ENCODE data around the gene NCKAP1. TPM values are rescaled to one million over a fixed set of nuclear protein-coding genes. Genes with fewer than 3 reads are reported as not detected.

NCKAP1 gene
- total and polyA plus RNA-seq, 2 of the 4 experiments (the other 2 are of a cell fraction): 91.1 to 160 TPM

GRCh38 chr2:182915369-182916326, 122.6 kb downstream of the NCKAP1 start:
- intact Hi-C loops (cut with micrococcal nuclease): no loop called here
- peak; percentile 96 for ATAC-seq (ENCODE audit: low read depth)

More at GRCh38 chr2:182915369-182916326, 122.6 kb downstream of the NCKAP1 start:
- Histone ChIP-seq H3K4me3 (ENCODE audit: insufficient read depth, low read depth, low read length) (no peak overlapping the region), H3K27ac (ENCODE audit: insufficient read depth, low read length) (peak overlapping the region; percentile 59), H3K36me3 (ENCODE audit: control insufficient read depth, insufficient read depth, low read length) (peaks cover 9% of the 10 kb centered on the region), H4K5ac (ENCODE audit: low read depth, low read length) (peak overlapping the region; percentile 41; the same call in 1 of the 2 replicates), H3K23ac (ENCODE audit: low read depth, low read length) (no peak overlapping the region), H3K9me1 (ENCODE audit: insufficient read depth, low read length) (peaks cover 8% of the 10 kb centered on the region), H2AFZ (replicated peaks; ENCODE audit: low read length, poor library complexity) (no peak overlapping the region), H3K4me1 (ENCODE audit: control insufficient read depth, insufficient read depth, low read length) (peaks cover 11% of the 10 kb centered on the region), H3K4ac (ENCODE audit: low read depth, low read length) (peak overlapping the region; percentile 60; the same call in 1 of the 2 replicates), H3K18ac (ENCODE audit: low read depth, low read length) (peak overlapping the region; percentile 44; the same call in 1 of the 2 replicates), H3K79me1 (ENCODE audit: low read depth in 1 of 2, low read length in 2 of 2) (peaks cover 3 to 17% of the 10 kb centered on the region in 2 experiments; a peak in 3 of 4 replicates), H2AK5ac (ENCODE audit: low read depth, low read length) (peak overlapping the region; percentile 45; the same call in 1 of the 2 replicates), H2BK15ac (ENCODE audit: low read depth, low read length) (peak overlapping the region; percentile 31; the same call in 1 of the 3 replicates), H3K27me3 (ENCODE audit: control insufficient read depth, insufficient read depth, low read length) (no peaks in the 10 kb centered on the region), H2AK9ac (replicated peaks; ENCODE audit: low read depth, low read length, poor library complexity) (no peak overlapping the region), H3K4me2 (ENCODE audit: low read depth, low read length) (peak overlapping the region; percentile 72), H4K8ac (ENCODE audit: low read depth in 2 of 2, low read length in 2 of 2) (no peak overlapping the region), H3K14ac (replicated peaks; ENCODE audit: low read depth, low read length) (0 out of 2 replicates have a peak overlapping the region, but pooled peaks have one; percentile 10), H3K9ac (ENCODE audit: low read depth, low read length) (no peak overlapping the region), H3K56ac (ENCODE audit: extremely low read depth, insufficient read depth, low read length) (no peak overlapping the region), H3K9me3 (ENCODE audit: control insufficient read depth, insufficient read depth, low read length) (no peaks in the 10 kb centered on the region), H2BK120ac (ENCODE audit: low read depth, low read length) (peak overlapping the region; percentile 13; the same call in 1 of the 2 replicates), H4K20me1 (ENCODE audit: insufficient read depth, low read length) (peaks cover 10% of the 10 kb centered on the region), H2BK20ac (ENCODE audit: low read depth, low read length) (peak overlapping the region; percentile 36; the same call in 1 of the 2 replicates), H4K91ac (ENCODE audit: insufficient read depth, low read depth, low read length) (no peak overlapping the region), H2BK5ac (ENCODE audit: low read depth, low read length, poor library complexity, severe bottlenecking) (peak overlapping the region; percentile 62)
- whole genome bisulfite sequencing, 2 experiments (ENCODE audit: extremely low coverage in 2 of 2, insufficient read length in 1 of 2): no CpG with 5 or more reads among the region's 6 CpGs
- peak; percentile 95 for DNase-seq
- no TSS peak for BruUV-seq (replicated peaks)
- CTCF ChIA-PET: interaction anchor here (0.5 to 0.6 kb wide), 2 partner anchors 239 to 246 kb away, joined by 5 to 6 read pairs; no protein-coding TSS in a partner anchor
- in situ Hi-C loops (cut with MboI; ENCODE audit: low sequenced_read_pairs): no loop called here
- dilution Hi-C loops (cut with HindIII; ENCODE audit: low sequenced_read_pairs, unreplicated experiment): no loop called here
- POLR2A ChIA-PET (ENCODE audit: unreplicated experiment): no interaction called here
- TF ChIP-seq ELK1 (IDR thresholded peaks at IDR 0.05; ENCODE audit: borderline replicate concordance, low read depth, low read length) (no peak), RAD21 (IDR thresholded peaks at IDR 0.05; ENCODE audit: low read length) (no peak), CTCF (conservative IDR thresholded peaks at IDR 0.05; ENCODE audit: low read depth, low read length) (no peak), FOS (IDR thresholded peaks at IDR 0.05; ENCODE audit: low read depth, low read length) (peak; percentile 77), BHLHE40 (IDR thresholded peaks at IDR 0.05; ENCODE audit: low read depth, low read length) (peak; percentile 49; the same call in 1 of the 2 replicates), CEBPB (IDR thresholded peaks at IDR 0.05; ENCODE audit: low read depth, low read length) (peak; percentile 60; the same call in 1 of the 2 replicates), RFX5 (IDR thresholded peaks at IDR 0.05; ENCODE audit: low read depth, low read length) (no peak), USF2 (IDR thresholded peaks at IDR 0.05; ENCODE audit: low read depth, low read length) (no peak)
